ENCODE data around the gene LAMB4. TPM values are rescaled to one million over a fixed set of nuclear protein-coding genes. Genes with fewer than 3 reads are reported as not detected.

Gene LAMB4
- total RNA-seq, 1 donor, result 0.45 TPM

DNA sequence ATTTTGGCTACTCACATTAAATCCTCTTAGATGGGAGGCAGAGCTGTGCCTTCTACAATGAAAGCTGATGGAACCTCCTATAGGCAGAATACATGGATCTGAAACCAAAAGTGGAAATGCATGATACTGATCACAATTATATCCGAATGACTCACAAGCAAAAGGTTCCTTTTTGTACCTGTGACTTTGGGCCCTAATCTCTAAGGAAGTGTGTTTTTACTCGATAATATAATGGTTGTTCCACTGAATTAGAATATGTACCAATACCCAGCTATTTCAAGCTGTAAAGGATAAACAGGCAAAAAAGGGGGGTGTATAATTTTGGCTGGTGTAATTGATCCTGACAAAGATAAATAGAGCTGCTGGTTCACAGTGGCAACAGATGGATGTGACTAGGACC is 109.6 kb downstream of the LAMB4 start:
- no peak overlapping the region for H3K4me3 ChIP-seq (ENCODE audit: low read depth, low read length)
- TF ChIP-seq, protein P1, sequence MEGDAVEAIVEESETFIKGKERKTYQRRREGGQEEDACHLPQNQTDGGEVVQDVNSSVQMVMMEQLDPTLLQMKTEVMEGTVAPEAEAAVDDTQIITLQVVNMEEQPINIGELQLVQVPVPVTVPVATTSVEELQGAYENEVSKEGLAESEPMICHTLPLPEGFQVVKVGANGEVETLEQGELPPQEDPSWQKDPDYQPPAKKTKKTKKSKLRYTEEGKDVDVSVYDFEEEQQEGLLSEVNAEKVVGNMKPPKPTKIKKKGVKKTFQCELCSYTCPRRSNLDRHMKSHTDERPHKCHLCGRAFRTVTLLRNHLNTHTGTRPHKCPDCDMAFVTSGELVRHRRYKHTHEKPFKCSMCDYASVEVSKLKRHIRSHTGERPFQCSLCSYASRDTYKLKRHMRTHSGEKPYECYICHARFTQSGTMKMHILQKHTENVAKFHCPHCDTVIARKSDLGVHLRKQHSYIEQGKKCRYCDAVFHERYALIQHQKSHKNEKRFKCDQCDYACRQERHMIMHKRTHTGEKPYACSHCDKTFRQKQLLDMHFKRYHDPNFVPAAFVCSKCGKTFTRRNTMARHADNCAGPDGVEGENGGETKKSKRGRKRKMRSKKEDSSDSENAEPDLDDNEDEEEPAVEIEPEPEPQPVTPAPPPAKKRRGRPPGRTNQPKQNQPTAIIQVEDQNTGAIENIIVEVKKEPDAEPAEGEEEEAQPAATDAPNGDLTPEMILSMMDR (IDR thresholded peaks at IDR 0.05; ENCODE audit: insufficient read depth, low read length), result no peak
- no peak for DNase-seq (ENCODE audit: low read depth)

DNA sequence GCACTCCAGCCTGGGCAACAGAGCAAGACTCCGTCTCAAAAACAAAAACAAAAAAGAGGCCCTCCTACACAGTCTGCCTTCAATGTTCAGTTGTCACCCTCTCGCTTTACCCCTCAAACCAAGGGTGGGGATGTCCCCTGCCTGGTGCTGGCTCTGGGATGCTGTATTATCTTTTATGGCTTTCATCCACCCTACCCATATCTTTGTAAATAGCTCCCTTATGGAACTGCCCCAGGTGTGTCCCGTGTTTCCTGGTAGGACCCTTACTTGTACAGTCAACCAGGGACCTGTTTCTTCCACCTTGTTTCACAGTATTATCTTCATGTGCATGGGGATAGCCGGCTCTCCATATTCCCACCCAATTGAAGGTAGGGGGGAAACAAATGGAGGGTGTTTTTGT is 111.5 kb downstream of the LAMB4 start:
- TF ChIP-seq, protein P1 (IDR thresholded peaks at IDR 0.05; ENCODE audit: insufficient read depth, low read length), result no peak
- DNase-seq (ENCODE audit: low read depth), result no peak
- no peak overlapping the region for H3K4me3 ChIP-seq (ENCODE audit: low read depth, low read length)

DNA sequence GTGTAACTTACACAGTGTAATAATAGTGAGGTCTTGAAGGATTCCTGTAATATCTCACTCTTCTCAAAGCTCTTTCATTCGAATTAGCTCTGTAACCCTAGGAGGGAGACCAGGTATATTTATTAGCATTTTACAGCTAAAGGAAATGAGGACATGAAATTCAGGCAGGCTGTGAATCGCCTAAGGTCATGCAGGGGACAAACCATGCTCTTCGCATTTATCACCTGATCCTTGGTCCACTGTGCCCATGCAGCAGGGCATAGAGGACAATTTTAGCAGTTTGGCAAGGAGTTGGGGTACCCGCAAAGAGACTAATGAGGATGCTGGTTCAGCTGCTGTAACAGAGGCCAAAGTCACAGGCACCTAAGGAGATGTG is 112.4 kb downstream of the LAMB4 start:
- H3K4me3 ChIP-seq (ENCODE audit: low read depth, low read length), result no peak overlapping the region
- no peak for DNase-seq (ENCODE audit: low read depth)
- TF ChIP-seq, protein P1 (IDR thresholded peaks at IDR 0.05; ENCODE audit: insufficient read depth, low read length), result no peak

DNA sequence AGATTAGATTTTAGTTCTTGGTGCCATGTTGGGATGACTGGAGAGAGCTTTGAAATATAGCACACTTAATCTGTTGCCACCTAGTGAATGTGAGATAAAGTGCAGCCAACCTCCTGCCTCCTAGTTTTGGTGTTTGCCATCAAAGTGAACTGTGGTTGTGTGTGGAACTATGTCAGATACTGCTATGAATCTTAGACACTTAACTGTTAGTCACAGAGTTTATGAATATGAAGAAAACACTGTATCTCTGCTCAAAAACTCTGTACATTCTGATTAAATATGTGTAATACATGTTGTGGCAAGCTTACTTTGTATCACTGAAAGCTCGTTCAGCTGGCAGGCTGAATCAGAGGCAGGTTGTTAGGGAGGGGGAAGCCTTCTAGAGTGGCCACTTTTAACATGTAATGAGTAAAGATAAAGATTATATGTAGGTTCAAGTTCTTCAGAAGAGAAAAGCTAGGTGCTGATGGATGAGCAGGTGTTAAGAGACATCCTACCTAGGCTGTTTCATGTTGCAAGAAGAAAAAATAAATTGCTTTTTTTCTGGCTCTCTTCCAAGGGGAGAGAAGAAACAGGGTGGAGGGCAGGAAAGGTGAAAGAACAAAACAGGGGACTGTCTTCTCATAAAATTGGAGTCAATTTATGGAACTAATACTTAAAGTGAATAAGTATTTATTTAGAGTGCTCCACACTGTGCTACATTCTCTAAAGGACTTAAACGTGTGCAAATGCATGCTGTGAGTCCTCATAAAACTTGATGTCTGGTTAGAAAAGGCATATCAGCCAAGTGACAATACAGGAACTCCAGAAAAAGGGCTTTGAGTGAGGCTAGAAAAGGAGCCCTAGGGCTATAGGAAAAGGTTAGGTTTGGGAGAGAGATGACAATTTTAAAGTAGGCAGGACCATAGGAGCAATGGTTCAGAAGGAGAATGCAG is 113.1 kb downstream of the LAMB4 start:
- peak; percentile 74 for DNase-seq (ENCODE audit: low read depth)
- TF ChIP-seq, protein P1 (IDR thresholded peaks at IDR 0.05; ENCODE audit: insufficient read depth, low read length), result peak; percentile 59
- no peak overlapping the region for H3K4me3 ChIP-seq (ENCODE audit: low read depth, low read length)

DNA sequence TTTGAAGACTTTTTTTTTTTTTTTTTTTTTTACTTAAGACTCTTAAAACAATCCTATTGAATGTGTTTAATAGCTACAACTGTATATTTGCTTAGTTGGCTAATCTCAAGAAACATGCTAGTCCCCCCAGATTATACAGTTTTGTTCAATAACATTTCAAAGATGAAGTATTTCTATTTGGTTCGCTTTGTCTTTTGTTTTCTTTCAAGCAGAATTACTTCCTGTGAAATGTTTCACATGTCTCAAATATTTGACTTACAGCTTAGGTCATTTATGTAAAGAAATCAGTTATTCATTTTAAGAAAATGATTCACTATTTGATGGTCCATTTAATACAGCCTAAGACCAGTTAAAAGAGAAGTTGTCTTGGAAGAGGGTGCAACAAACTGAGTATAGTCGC is 114.4 kb downstream of the LAMB4 start:
- TF ChIP-seq, protein P1 (IDR thresholded peaks at IDR 0.05; ENCODE audit: insufficient read depth, low read length), result no peak
- no peak overlapping the region for H3K4me3 ChIP-seq (ENCODE audit: low read depth, low read length)
- DNase-seq (ENCODE audit: low read depth), result peak; percentile 27

DNA sequence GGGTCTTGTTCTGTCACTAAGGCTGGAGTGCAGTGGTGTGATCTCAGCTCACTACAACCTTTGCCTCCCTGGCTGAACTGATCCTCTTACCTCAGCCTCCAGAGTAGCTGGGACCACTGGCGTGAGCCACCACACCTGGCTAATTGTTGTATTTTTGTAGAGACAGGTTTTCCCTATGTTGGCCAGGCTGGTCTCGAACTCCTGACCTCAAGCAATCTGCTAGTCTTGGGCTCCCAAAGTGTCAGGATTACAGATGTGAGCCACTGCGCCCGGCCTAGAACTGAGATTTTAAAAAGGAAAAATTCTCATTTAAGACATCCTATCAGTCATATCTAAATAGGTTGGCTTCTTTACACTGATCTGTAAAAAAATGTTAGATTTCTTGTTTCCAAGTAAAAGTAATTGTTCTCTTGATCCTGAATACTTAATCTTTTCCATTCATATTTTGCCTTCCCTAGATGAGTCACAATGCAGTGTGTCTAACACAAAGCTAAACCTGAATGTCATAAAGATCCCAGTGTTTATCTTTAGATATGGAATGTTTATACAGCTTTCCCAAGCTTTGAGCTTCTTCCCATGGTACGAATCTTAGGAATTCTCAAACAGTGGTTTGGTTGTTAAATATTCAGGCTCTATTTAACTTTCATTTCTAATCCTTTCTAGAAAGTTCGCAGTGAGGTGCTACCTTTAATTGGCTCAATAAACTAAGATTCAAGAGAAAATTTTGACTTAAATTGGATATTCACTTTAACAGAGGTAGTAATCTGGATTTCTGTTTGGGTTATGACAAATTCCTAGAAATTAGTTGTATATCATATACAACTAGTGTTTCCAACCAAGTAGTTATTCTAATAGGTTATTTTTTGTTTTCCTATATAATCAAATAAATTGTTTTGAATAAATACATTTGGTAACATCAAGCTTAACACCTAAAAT is 115.1 kb downstream of the LAMB4 start:
- no peak overlapping the region for H3K4me3 ChIP-seq (ENCODE audit: low read depth, low read length)
- DNase-seq (ENCODE audit: low read depth), result peak; percentile 92
- TF ChIP-seq, protein P1 (IDR thresholded peaks at IDR 0.05; ENCODE audit: insufficient read depth, low read length), result no peak
